Stomach (tissue), 9 donors: ENCODE data around the gene BRD7. TPM values are rescaled to one million over a fixed set of nuclear protein-coding genes. Genes with fewer than 3 reads are reported as not detected.

Experiments
- DNase-seq, 2 donors: peaks; one replicate each; pipeline versions ENCODE4 v3.0.0 to v3.0.0-alpha.2; 2013 to 2019
- H3K27ac ChIP-seq, 5 donors: fragments of 200-600 bp in 4 of 5; sonication (generic) in 4 of 5; one replicate each; pipeline ENCODE4 v1.5.1; 2013 to 2019; ENCODE audit warnings: mild to moderate bottlenecking in 1 of 5, moderate library complexity in 1 of 5
- H3K27me3 ChIP-seq, 3 donors: fragments of 200-600 bp; sonication (generic); one replicate each; pipeline ENCODE4 v1.5.1; 2017 to 2019; ENCODE audit warnings: mixed run types in 1 of 3
- H3K36me3 ChIP-seq, 4 donors: fragments of 200-600 bp; sonication (generic); 1 replicate in 3 of 4; 2 replicates in 1 of 4; pipeline ENCODE4 v1.5.1; 2016 to 2019
- H3K4me1 ChIP-seq, 4 donors: fragments of 200-600 bp; sonication (generic); one replicate each; pipeline ENCODE4 v1.5.1; 2016 to 2019
- H3K4me3 ChIP-seq, 4 donors: fragments of 200-600 bp; sonication (generic) in 3 of 4; one replicate each; pipeline ENCODE4 v1.5.1; 2016 to 2019; ENCODE audit warnings: mild to moderate bottlenecking in 1 of 4
- H3K9me3 ChIP-seq, 4 donors: fragments of 200-600 bp; sonication (generic); one replicate each; pipeline ENCODE4 v1.5.1; 2016 to 2019
- CTCF ChIP-seq, 7 experiments: fragments of 450-650 bp in 4 of 7; fragments of 200-600 bp in 3 of 7; sonication (generic) in 3 of 7; IDR thresholded peaks; one replicate each; pipeline ENCODE4 v1.5.1; 2016 to 2019; ENCODE audit warnings: antibody characterized with exemption in 7 of 7, control low read depth in 2 of 7, mild to moderate bottlenecking in 1 of 7
- EP300 ChIP-seq: sonication (generic); formaldehyde crosslinking; IDR thresholded peaks from one replicate; pipeline ENCODE4 v1.6.1; 2017; ENCODE audit warnings: antibody characterized with exemption
- POLR2A ChIP-seq, 4 donors: fragments of 450-650 bp; IDR thresholded peaks; one replicate each; pipeline ENCODE4 v1.6.1; 2016; ENCODE audit warnings: antibody characterized with exemption in 4 of 4, control low read depth in 2 of 4, mild to moderate bottlenecking in 1 of 4, moderate library complexity in 1 of 4
- POLR2AphosphoS5 ChIP-seq, 3 donors: sonication (generic); formaldehyde crosslinking; IDR thresholded peaks; one replicate each; pipeline ENCODE4 v1.6.1; 2016; ENCODE audit warnings: antibody characterized with exemption in 3 of 3
- WGBS, 5 donors: extraction: QIAGEN DNeasy Blood & Tissue Kit in 3 of 5; methylation state at CpG; one replicate each; pipeline versions ENCODE4 v1.1.5 to v1.1.7; 2013 to 2018; 5-methylcytosine and 5-hydroxymethylcytosine counted together
- intact Hi-C: fragments of 100-400 bp; cut with DNase I; formaldehyde crosslinking; loops from one replicate; pipeline ENCODE4 v1.15.1; 2023; ENCODE audit warnings: low total_unique reads
- polyA plus RNA-seq, 3 donors: library from polyadenylated mRNA; stranded (reverse); fragments of 200-250 nt; gene quantifications; one replicate each; pipeline ENCODE4 v1.2.3, GENCODE V29; 2013
- total RNA-seq, 5 donors: library from RNA; depleted of rRNA; stranded (reverse); fragments of >200 nt; gene quantifications; one replicate each; pipeline versions ENCODE4 v1.1.0 to v1.2.3, GENCODE V29; 2014 to 2016
- donor health status: healthy with polysubstance abuse.
- donor health status: Bipolar disorder and iron deficiency.
- donor health status: healthy.

BRD7 gene
- total and polyA plus RNA-seq, 8 donors, result 9.3 to 71.8 (median 37.3) TPM

- H3K27ac ChIP-seq, result no peak overlapping the region
- no peaks in the 10 kb centered on the region for H3K27me3 ChIP-seq
- 90 to 97% (median 95%) methylated on average over 12 to 25 of the region's 25 CpGs for WGBS, 5 donors
- no peak for TF ChIP-seq POLR2A (IDR thresholded peaks at IDR 0.05)
- TF ChIP-seq CTCF (IDR thresholded peaks at IDR 0.05), result no peak
- no peak for TF ChIP-seq POLR2AphosphoS5 (IDR thresholded peaks at IDR 0.05)
- no peak for TF ChIP-seq EP300
- no peak overlapping the region for H3K4me3 ChIP-seq
- H3K36me3 ChIP-seq, result peaks cover 0 to 61% (median 22%) of the 10 kb centered on the region in 4 donors
- intact Hi-C loops, result no loop called here
- peak in 1 of 2 donors; percentile 2 for DNase-seq
- no peaks in the 10 kb centered on the region for H3K9me3 ChIP-seq
- H3K4me1 ChIP-seq, result peaks cover 10 to 31% (median 15%) of the 10 kb centered on the region in 4 donors
These were observed 64.0 kb downstream of the BRD7 start for GRCh38 chr16:50304467-50305440.

GRCh38 chr16:50303605-50304466 is 65.0 kb downstream of the BRD7 start:
- peak overlapping the region in 1 of 5 donors; percentile 17 for H3K27ac ChIP-seq
- TF ChIP-seq POLR2A (IDR thresholded peaks at IDR 0.05) (no peak), EP300 (no peak), POLR2AphosphoS5 (IDR thresholded peaks at IDR 0.05) (no peak), CTCF (IDR thresholded peaks at IDR 0.05) (no peak)
- H3K9me3 ChIP-seq, result no peaks in the 10 kb centered on the region
- DNase-seq, result peak in 1 of 2 donors; percentile 30
- peaks cover 9 to 25% (median 12%) of the 10 kb centered on the region in 4 donors for H3K4me1 ChIP-seq
- no peak overlapping the region for H3K4me3 ChIP-seq
- H3K36me3 ChIP-seq, result peaks cover 0 to 70% (median 31%) of the 10 kb centered on the region in 4 donors
- intact Hi-C loops, result no loop called here
- 78 to 92% (median 85%) methylated on average over 12 to 33 of the region's 33 CpGs for WGBS, 5 donors
- no peaks in the 10 kb centered on the region for H3K27me3 ChIP-seq

GRCh38 chr16:50303041-50303604 is 65.7 kb downstream of the BRD7 start:
- TF ChIP-seq POLR2AphosphoS5 (IDR thresholded peaks at IDR 0.05) (no peak), POLR2A (IDR thresholded peaks at IDR 0.05) (no peak), EP300 (no peak), CTCF (IDR thresholded peaks at IDR 0.05) (no peak)
- Histone ChIP-seq H3K27ac (no peak overlapping the region), H3K9me3 (no peaks in the 10 kb centered on the region), H3K27me3 (no peaks in the 10 kb centered on the region), H3K4me3 (no peak overlapping the region), H3K36me3 (peaks cover 0 to 72% (median 35%) of the 10 kb centered on the region in 4 donors), H3K4me1 (peaks cover 9 to 25% (median 12%) of the 10 kb centered on the region in 4 donors)
- DNase-seq, result peak in 1 of 2 donors; percentile 10
- 85 to 90% (median 88%) methylated on average over 11 of the region's 11 CpGs for WGBS, 5 donors
- intact Hi-C loops, result no loop called here
